HepG2 (cell line): ENCODE results near the gene GTF2H3. TPM values are rescaled to one million over a fixed set of nuclear protein-coding genes. Genes with fewer than 3 reads are reported as not detected.
"Not testable (repeated sequence)": the region's sequence is repeated elsewhere in the genome, so short reads cannot be mapped to it uniquely, and the experiment has no call there.

Experiments
- ATAC-seq: fragments of 200-7000 bp; cut with Tn5 transposase; 3 replicates; pipeline ENCODE4 v1.9.1; 2020; ENCODE audit warnings: mild to moderate bottlenecking, moderate library complexity
- BruUV-seq: library from RNA; stranded (reverse); fragments of 400-500 nt; replicated peaks from 2 replicates; lab custom pipeline; 2021; lab: Mats Ljungman, UMichigan
- CTCF ChIA-PET: fragments of 300-600 bp; formaldehyde crosslinking; extraction: SDS; loops from one replicate; lab custom pipeline; 2021; ENCODE audit warnings: low total read pairs, inconsistent platforms, low intra/inter-chr PET ratio; lab: Yijun Ruan, JAX
- POLR2A ChIA-PET: fragments of 350-600 bp; sonication (Branson Sonifier 250); formaldehyde crosslinking; loops from one replicate; lab custom pipeline; 2020; ENCODE audit warnings: antibody characterized with exemption, inconsistent platforms; lab: Yijun Ruan, JAX
- DNase-seq: peaks from one replicate; pipeline ENCODE4 v3.0.0-alpha.2; 2015; ENCODE audit warnings: low spot score
- FAIRE-seq: peaks from 3 replicates; lab custom pipeline; 2011; peaks lifted over from hg19 to GRCh38; lab: Jason Lieb, UNC
- H2AFZ ChIP-seq: one replicate; pipeline ENCODE4 v1.6.1; 2011; ENCODE audit warnings: low read length, inconsistent platforms
- H3K27ac ChIP-seq: fragments of 300-600 bp; 3 replicates; pipeline ENCODE4 v1.8.0; 2011; ENCODE audit warnings: mixed run types, mild to moderate bottlenecking, mixed read lengths, low read length, inconsistent platforms; ENCODE audit not compliant: insufficient read depth; ENCODE audit errors: extremely low read length
- H3K27me3 ChIP-seq, 2 experiments: fragments of 200-600 bp in 1 of 2; 2 replicates in 1 of 2; 3 replicates in 1 of 2; pipeline versions ENCODE4 v1.6.0 to v1.8.0; 2011; ENCODE audit warnings: low read length in 2 of 2, mild to moderate bottlenecking in 2 of 2, moderate library complexity in 2 of 2, inconsistent platforms in 1 of 2; ENCODE audit not compliant: insufficient read depth in 2 of 2, control insufficient read depth in 1 of 2
- H3K36me3 ChIP-seq, 2 experiments: fragments of 200-600 bp in 1 of 2; replicated peaks in 1 of 2; 2 replicates in 1 of 2; 3 replicates in 1 of 2; pipeline versions ENCODE4 v1.5.1 to v1.8.0; 2011; ENCODE audit warnings: low read length in 2 of 2, inconsistent platforms in 1 of 2; ENCODE audit not compliant: insufficient read depth in 2 of 2, control insufficient read depth in 1 of 2
- H3K4me1 ChIP-seq: 2 replicates; pipeline ENCODE4 v1.5.1; 2012; ENCODE audit warnings: low read length, inconsistent platforms; ENCODE audit not compliant: insufficient read depth
- H3K4me2 ChIP-seq: 2 replicates; pipeline ENCODE4 v1.6.0; 2011; ENCODE audit warnings: low read depth, low read length, inconsistent platforms
- H3K4me3 ChIP-seq, 3 experiments: fragments of 200-600 bp in 1 of 3; sonication (generic), shearing (Covaris generic) in 1 of 3; replicated peaks in 1 of 3; 2 replicates each; pipeline ENCODE4 v1.5.1; 2011 to 2016; ENCODE audit warnings: low read length in 3 of 3, inconsistent platforms in 2 of 3, low read depth in 2 of 3, mild to moderate bottlenecking in 2 of 3, control low read depth in 1 of 3, mixed read lengths in 1 of 3; ENCODE audit not compliant: insufficient read depth in 1 of 3
- H3K79me2 ChIP-seq: one replicate; pipeline ENCODE4 v1.6.1; 2011; ENCODE audit warnings: low read length, inconsistent platforms; ENCODE audit not compliant: insufficient read depth
- H3K9ac ChIP-seq: 2 replicates; pipeline ENCODE4 v1.6.0; 2011; ENCODE audit warnings: mild to moderate bottlenecking, low read depth, low read length, inconsistent platforms; ENCODE audit not compliant: insufficient read depth
- H3K9me3 ChIP-seq: 2 replicates; pipeline ENCODE4 v1.5.1; 2012; ENCODE audit warnings: mild to moderate bottlenecking, low read length
- H4K20me1 ChIP-seq: 2 replicates; pipeline ENCODE4 v1.6.0; 2011; ENCODE audit warnings: inconsistent platforms, mild to moderate bottlenecking, low read length, moderate library complexity; ENCODE audit not compliant: insufficient read depth
- ZSCAN31 ChIP-seq: sonication (generic); formaldehyde crosslinking; IDR thresholded peaks from 2 replicates; pipeline ENCODE4 v1.5.0; 2020; ENCODE audit warnings: low read depth, mild to moderate bottlenecking, missing genetic modification reagents
- WGBS: methylation state at CpG from one replicate; pipeline ENCODE4 v1.1.6; 2017; ENCODE audit warnings: low lambda C conversion rate; 5-methylcytosine and 5-hydroxymethylcytosine counted together
- in situ Hi-C: cut with HindIII; loops from 2 replicates; pipeline ENCODE4 v1.10.0; 2017; ENCODE audit warnings: low pct_unique_long_range_greater_than_20kb; ENCODE audit not compliant: extremely low pct_ligation_motif_present
- intact Hi-C: fragments of 100-400 bp; cut with micrococcal nuclease; formaldehyde crosslinking; loops from one replicate; pipeline ENCODE4 v1.10.0; 2022; ENCODE audit not compliant: unreplicated experiment
- polyA plus RNA-seq, 8 experiments: library from polyadenylated mRNA; depleted of rRNA in 3 of 8; stranded (reverse) in 7 of 8; unstranded in 1 of 8; fragments of >200 nt; fragmentation: Illumina TruSeq in 4 of 8; extraction: Trizol in 4 of 8; gene quantifications; 2 replicates each; pipeline versions ENCODE4 v1.2.1 to v1.2.3, GENCODE V29; 2011 to 2016; ENCODE audit warnings: low read depth in 4 of 8, missing spikeins in 1 of 8, mixed read lengths in 1 of 8; ENCODE audit not compliant: insufficient read depth in 1 of 8
- total RNA-seq, 5 experiments: library from RNA; depleted of rRNA; stranded (reverse); fragments of >200 nt; fragmentation: Illumina TruSeq; extraction: Trizol; gene quantifications; 2 replicates each; pipeline ENCODE4 v1.2.3, GENCODE V29; 2016; ENCODE audit warnings: low read depth in 1 of 5
- TF ChIP-seq, protein P1 (sequence below): sonication (generic); formaldehyde crosslinking; IDR thresholded peaks from 2 replicates; pipeline ENCODE4 v1.4.0; 2020; ENCODE audit warnings: missing genetic modification reagents
- TF ChIP-seq, protein P2 (sequence below): sonication (generic); formaldehyde crosslinking; IDR thresholded peaks from 2 replicates; pipeline ENCODE4 v1.5.0; 2020; ENCODE audit warnings: missing genetic modification reagents

The GTF2H3 gene
- total and polyA plus RNA-seq, 2 of the 13 experiments (the other 11 are each of a cell fraction or from before 2014, with no cell fraction given), result 35.8 to 58.8 TPM

DNA sequence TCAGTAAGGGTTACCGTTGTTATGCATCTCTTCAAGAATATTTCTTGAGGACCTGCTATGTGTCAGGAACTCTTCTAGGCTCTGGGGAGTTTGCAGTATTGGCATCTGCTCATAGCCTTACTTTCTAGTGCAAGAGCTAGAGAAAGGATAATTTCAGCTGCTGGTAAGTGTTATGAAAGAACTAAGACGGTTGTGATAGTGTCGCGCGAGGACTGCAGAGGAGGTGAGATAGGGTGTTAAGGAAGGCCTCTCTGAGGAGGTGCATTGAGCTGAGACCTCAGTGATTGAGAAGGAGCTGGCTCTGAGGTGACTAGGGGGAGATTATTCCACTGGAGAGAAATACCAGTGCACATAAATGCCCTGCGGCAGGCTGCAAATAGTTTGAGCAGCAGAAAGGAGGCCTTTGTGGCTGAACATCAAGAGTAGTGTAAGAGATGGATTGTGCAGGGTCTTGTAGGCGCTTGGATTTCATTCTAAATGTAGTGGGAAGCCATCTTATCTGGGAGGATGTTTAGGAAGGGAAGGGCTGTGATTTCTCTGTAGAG lies 30.9 kb upstream of the GTF2H3 start:
- H3K9ac ChIP-seq, result peak overlapping the region; percentile 97
- no peak for ATAC-seq
- H3K4me3 ChIP-seq, result peak overlapping the region; percentile 93 to 100 (median 93)
- WGBS, result 2% methylated on average over 7 of the region's 7 CpGs
- H3K36me3 ChIP-seq, result peaks cover 15 to 42% of the 10 kb centered on the region in 2 experiments
- peaks cover 27% of the 10 kb centered on the region for H3K4me1 ChIP-seq
- in situ Hi-C loops (no loop called here), intact Hi-C loops (no loop called here)
- CTCF ChIA-PET, result no interaction called here
- peak overlapping the region; percentile 97 for H3K27ac ChIP-seq
- H3K4me2 ChIP-seq, result peak overlapping the region; percentile 99
- H3K9me3 ChIP-seq, result no peaks in the 10 kb centered on the region
- H3K79me2 ChIP-seq, result peaks cover 43% of the 10 kb centered on the region
- TF ChIP-seq, protein P1, sequence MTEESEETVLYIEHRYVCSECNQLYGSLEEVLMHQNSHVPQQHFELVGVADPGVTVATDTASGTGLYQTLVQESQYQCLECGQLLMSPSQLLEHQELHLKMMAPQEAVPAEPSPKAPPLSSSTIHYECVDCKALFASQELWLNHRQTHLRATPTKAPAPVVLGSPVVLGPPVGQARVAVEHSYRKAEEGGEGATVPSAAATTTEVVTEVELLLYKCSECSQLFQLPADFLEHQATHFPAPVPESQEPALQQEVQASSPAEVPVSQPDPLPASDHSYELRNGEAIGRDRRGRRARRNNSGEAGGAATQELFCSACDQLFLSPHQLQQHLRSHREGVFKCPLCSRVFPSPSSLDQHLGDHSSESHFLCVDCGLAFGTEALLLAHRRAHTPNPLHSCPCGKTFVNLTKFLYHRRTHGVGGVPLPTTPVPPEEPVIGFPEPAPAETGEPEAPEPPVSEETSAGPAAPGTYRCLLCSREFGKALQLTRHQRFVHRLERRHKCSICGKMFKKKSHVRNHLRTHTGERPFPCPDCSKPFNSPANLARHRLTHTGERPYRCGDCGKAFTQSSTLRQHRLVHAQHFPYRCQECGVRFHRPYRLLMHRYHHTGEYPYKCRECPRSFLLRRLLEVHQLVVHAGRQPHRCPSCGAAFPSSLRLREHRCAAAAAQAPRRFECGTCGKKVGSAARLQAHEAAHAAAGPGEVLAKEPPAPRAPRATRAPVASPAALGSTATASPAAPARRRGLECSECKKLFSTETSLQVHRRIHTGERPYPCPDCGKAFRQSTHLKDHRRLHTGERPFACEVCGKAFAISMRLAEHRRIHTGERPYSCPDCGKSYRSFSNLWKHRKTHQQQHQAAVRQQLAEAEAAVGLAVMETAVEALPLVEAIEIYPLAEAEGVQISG (CRISPR knock-in tag), result no peak
- TF ChIP-seq, protein P2, sequence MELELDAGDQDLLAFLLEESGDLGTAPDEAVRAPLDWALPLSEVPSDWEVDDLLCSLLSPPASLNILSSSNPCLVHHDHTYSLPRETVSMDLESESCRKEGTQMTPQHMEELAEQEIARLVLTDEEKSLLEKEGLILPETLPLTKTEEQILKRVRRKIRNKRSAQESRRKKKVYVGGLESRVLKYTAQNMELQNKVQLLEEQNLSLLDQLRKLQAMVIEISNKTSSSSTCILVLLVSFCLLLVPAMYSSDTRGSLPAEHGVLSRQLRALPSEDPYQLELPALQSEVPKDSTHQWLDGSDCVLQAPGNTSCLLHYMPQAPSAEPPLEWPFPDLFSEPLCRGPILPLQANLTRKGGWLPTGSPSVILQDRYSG (CRISPR knock-in tag), result no peak
- TF ChIP-seq ZSCAN31, result peak; percentile 81; the same call in 1 of the 2 replicates
- H3K27me3 ChIP-seq, result no peaks in the 10 kb centered on the region
- no peaks in the 10 kb centered on the region for H4K20me1 ChIP-seq
- POLR2A ChIA-PET, result interaction anchor here (0.7 to 2.5 kb wide), 6 partner anchors 12 to 309 kb away, joined by 3 to 10 read pairs (median 6); partner anchors contain the start of gene KMT5A
- TSS peak; percentile 56 for BruUV-seq
- H2AFZ ChIP-seq, result no peak overlapping the region
- no peak for DNase-seq
- FAIRE-seq, result no peak

DNA sequence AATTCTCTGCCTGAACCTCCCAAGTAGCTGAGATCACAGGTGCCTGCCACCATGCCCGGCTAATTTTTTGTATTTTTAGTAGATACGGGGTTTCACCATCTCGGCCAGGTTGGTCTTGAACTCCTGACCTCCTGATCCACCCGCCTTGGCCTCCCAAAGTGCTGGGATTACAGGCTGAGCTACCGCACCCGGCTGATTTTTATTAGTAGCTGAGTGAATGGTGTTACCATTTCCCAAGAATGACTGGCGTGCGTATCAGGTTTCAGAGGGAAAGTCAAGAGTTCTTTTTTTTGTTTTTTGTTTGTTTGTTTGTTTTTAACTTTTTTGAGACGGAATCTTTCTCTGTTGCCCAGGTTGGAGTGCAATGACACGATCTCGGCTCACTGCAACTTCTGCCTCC lies 30.1 kb upstream of the GTF2H3 start:
- BruUV-seq, H3K4me3 ChIP-seq, FAIRE-seq, H3K9ac ChIP-seq, POLR2A ChIA-PET, H4K20me1 ChIP-seq, CTCF ChIA-PET, H3K27me3 ChIP-seq, H3K27ac ChIP-seq, in situ Hi-C loops, DNase-seq, ATAC-seq, H3K9me3 ChIP-seq, H2AFZ ChIP-seq, intact Hi-C loops: not testable (repeated sequence)
- peaks cover 17 to 42% of the 10 kb centered on the region in 2 experiments for H3K36me3 ChIP-seq
- H3K79me2 ChIP-seq, result peaks cover 43% of the 10 kb centered on the region
- H3K4me2 ChIP-seq, result peak overlapping the region; percentile 99; the same call in 1 of the 2 replicates
- peaks cover 32% of the 10 kb centered on the region for H3K4me1 ChIP-seq
- 94% methylated on average over 11 of the region's 11 CpGs for WGBS
